ENCODE data around the gene ANKRD50.

Gene ANKRD50

DNA sequence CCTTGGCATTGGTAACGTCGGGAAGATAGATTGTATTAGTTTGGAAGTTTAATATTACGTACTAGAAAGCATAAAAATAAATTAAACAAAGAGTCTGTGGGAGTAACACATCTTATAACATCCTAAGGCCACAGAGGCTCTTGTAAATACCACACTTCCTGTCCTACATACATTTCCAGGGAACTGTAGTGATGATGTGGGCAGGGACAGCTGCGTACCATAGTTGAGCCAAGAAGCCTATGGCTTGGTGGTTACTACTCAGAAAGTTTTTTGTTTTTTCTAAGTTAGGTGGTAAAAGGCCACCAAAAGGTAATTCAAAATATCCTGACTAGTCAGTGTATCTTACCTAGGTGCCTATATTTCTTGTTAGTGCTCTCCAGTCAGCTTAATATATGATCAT, 4.6 kb upstream of the ANKRD50 start:
- Mint-ChIP-seq H3K27ac (no peak overlapping the region), H3K9me3 (no peaks in the 10 kb centered on the region), H3K4me1 (peaks cover 6% of the 10 kb centered on the region), H3K27me3 (no peaks in the 10 kb centered on the region), H3K4me3 (no peak overlapping the region)
- ATAC-seq (no peak), DNase-seq (no peak)

DNA sequence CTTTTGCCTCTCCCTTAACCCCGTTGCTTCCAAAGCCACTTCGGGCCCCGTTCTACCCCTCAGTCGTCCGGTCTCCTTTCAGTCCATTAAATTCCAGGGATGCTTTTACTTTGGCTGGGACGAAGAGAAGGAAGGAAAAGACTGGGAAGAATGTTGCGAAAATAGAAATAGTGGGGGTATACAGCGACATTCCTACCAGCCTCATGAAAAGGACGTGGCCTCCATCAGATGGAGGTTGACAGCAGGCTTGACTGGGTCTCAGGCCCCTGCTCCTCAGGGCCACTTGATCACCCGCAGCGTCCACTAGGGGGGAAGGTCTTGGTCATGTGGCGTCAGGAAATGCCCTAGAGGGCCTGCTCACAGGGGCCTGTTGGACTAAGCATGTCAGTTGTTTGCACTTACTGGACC, 657 bp upstream of the ANKRD50 start:
- DNase-seq = peak; percentile 29 to 46
- ATAC-seq = peak; percentile 63
- no peaks in the 10 kb centered on the region for H3K27me3 Mint-ChIP-seq
- peak overlapping the region; percentile 80 to 92 for H3K4me3 Mint-ChIP-seq
- peak overlapping the region; percentile 69 to 94 for H3K27ac Mint-ChIP-seq
- H3K4me1 Mint-ChIP-seq = peaks cover 6% of the 10 kb centered on the region
- H3K9me3 Mint-ChIP-seq = no peaks in the 10 kb centered on the region

DNA sequence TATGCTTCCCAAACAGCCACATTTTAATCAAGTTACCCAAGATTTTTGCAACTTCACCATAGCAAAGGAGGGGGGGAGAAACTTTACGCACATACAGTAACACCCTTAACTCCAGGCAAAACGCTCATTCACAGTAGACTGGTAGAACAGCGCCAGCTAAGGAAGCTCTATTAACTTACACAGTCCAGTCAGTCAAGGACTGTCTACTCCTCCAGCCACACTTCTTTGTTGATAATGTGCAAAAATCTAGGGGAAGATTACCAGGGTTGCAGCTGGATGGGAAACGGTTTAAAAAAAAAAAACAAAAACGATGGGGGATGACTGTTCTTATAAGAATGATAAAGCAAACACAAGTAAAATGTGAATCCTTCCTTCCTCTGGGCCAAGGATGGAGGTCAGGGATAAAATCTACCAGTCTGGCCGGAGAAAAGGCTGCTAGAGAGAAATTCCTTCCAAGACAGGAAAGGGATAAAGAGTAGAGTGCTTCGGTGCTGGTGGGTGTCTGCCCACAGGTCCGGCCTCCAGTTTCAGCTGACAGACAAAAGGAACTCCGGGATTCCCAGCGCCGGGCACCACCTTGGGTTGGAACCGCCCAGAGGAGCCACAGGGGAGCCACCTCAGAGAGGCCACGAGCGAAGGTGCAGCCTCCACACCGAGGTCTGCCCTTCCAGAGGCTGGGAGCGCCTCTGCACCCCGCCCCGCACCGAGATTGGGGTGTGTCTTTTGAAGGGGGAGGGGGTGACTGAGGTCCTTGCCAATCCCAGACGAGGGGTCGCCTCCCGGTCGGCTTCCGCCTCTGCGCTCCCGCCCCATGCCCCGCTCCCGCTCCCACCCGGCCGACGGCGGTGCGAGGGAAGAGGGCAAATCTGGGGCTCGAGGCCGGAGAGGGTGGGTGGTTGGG, 811 bp downstream of the ANKRD50 start:
- DNase-seq (no peak), ATAC-seq (peak; percentile 50)
- Mint-ChIP-seq H3K9me3 (no peaks in the 10 kb centered on the region), H3K27ac (no peak overlapping the region), H3K27me3 (no peaks in the 10 kb centered on the region), H3K4me1 (peaks cover 6% of the 10 kb centered on the region), H3K4me3 (no peak overlapping the region)

DNA sequence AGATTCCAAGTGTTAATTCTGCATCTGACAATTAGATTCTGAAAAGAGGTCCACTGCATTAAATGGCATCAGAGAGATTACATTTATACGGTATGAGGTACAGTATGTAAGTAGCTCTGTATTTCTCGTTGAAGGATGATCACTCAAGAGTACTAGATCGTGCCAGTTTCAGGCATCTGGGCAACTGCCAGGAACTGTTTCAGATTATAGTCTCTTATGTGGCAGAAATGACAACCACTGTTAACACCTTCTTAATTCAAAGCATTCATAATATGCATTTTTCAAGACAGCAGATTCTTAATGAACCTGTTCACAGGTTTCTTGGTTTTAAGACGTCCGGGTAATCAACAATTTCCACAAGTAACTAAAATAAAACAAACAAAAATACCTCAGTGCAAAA, 1.6 kb downstream of the ANKRD50 start:
- no peak for ATAC-seq

DNA sequence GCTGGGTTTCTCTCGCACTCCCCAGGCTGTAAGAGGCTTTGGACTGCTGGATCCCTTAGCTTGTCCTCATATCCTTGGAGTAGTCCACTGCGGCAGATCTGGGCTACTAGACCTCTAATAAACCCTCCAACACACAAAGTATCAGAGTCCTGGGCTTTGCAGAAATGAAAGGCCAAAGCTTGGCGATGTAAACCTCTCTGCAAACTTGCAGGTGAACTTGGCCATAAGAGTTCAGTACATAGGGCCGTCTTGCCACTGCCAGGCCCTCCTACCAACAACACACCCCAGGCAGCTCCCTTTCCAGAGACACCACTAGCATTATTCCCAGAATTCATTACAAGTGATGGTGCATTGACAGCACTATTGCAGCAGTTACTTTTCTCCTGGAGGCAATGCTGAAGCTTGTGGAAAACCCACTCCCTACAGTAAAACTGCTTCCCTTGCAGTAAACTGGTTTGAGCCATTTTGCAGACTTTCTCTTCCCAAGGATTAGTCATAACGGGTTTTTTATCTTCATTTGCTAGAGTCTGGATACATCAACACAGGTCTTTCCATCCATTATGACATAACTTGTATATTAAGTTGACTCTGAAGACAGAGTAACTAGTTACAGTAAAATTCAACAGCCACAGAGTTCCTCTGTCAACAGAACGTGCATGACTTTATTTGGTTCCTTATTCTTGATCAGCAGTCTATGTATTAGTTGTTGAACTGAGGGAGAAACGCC, 2.4 kb downstream of the ANKRD50 start:
- Mint-ChIP-seq H3K4me3 (no peak overlapping the region), H3K9me3 (no peaks in the 10 kb centered on the region), H3K4me1 (peaks cover 6% of the 10 kb centered on the region), H3K27ac (no peak overlapping the region), H3K27me3 (no peaks in the 10 kb centered on the region)
- ATAC-seq = no peak
- no peak for DNase-seq

More for the DNA sequence above, 1.6 kb downstream of the ANKRD50 start:
- Mint-ChIP-seq H3K27me3 (no peaks in the 10 kb centered on the region), H3K27ac (no peak overlapping the region), H3K9me3 (no peaks in the 10 kb centered on the region), H3K4me1 (peaks cover 6% of the 10 kb centered on the region), H3K4me3 (no peak overlapping the region)
- DNase-seq = no peak

DNA sequence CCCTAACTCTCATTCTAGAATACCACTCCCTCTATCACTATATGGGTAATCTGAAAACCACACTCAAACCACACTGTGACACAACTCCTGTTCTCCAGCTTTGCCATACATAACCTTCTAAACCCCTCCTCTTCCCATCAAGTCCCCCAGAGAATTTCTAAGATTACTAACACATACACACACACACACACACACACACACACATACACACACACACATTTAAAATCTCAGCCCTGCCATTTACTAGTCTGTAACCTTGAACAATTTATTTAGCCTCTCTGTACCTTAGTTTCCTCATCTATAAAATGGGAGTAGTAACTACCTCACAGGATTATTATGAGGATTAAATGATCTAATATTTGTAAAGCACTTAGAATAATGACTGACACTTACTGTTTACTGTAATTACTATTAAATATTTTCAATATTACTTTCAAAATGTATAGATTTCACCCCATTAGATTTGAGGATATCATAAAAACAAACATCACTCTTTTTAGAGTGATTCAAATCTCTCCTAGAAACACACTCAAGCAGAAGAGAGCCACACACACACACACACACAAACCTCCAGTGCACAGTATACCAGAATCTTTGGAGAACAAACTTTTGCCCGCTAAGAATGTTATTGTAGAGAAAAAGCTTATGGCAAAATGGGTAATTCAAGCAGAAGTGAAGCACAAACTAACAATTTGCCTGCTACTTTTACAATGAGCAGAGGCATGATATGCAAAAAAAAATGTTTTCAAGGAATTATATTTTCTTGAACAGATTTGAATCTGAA, 3.8 kb downstream of the ANKRD50 start:
- H3K9me3 Mint-ChIP-seq = no peaks in the 10 kb centered on the region
- H3K4me1 Mint-ChIP-seq = peaks cover 6% of the 10 kb centered on the region

DNA sequence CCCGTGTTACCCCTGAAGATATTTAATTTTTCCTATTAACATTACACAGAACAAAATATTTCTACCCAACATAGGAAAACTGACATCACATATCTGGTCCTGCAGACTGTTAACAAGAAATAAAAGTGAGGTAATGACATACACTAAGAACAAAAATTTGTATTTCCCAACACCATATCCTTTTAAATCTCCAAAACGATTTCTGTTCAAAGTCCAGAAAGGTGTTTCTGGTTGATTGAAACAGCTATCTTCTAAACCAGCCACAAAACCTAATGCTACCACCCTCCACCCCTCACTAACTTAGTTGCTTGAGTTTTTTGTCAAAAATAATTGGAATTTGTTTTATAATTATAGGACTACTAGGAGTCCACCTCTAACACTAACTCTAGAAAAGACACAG, 7.1 kb downstream of the ANKRD50 start:
- Mint-ChIP-seq H3K4me1 (no peaks in the 10 kb centered on the region), H3K9me3 (no peaks in the 10 kb centered on the region), H3K4me3 (no peak overlapping the region), H3K27ac (peak overlapping the region in 1 of 2 donors; percentile 25), H3K27me3 (no peaks in the 10 kb centered on the region)
- DNase-seq (no peak), ATAC-seq (no peak)

More for the DNA sequence above, 3.8 kb downstream of the ANKRD50 start:
- H3K4me3 Mint-ChIP-seq = no peak overlapping the region
- H3K27me3 Mint-ChIP-seq = no peaks in the 10 kb centered on the region
- ATAC-seq (no peak), DNase-seq (no peak)
- no peak overlapping the region for H3K27ac Mint-ChIP-seq

DNA sequence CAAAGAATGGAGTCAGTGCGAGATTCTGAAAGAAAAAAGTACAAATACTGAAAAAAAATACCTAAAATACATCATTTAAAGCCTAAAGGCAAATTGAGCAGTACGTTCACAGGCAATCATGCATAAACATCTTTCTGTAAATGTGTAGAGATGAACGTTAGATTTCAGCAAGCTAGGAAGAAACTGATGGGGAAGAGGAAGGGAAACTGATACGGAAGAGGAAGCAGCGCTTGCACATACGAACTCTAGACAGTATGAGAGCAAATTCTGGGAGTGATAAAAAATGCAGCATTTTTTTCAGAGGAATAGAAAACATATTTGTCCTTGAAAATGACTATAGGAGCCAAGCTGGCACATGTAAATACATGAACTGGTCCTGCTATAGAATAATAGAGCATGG, 9.4 kb downstream of the ANKRD50 start:
- DNase-seq (no peak), ATAC-seq (no peak)
- H3K27ac Mint-ChIP-seq = no peak overlapping the region
- no peak overlapping the region for H3K4me3 Mint-ChIP-seq
- no peaks in the 10 kb centered on the region for H3K4me1 Mint-ChIP-seq
- H3K27me3 Mint-ChIP-seq = no peaks in the 10 kb centered on the region
- H3K9me3 Mint-ChIP-seq = no peaks in the 10 kb centered on the region

DNA sequence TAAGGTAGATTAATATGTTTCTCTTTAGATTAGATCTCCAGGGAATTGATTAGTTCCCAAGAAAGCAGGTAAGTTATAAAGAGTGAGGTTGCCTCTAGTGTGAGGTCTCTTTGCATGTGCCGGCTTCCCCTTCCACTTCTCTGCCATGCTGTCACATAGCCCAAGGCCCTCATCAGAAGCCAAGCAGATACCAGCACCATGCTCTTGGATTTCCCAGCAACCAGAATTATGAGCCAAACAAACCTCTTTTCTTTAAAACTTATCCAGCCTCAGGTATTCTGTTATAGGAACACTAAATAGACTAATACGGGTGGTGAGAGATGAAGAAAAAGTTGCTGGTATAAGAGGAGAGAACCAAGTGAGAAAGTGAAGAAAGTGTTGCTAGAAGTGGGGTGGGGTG, 15.1 kb downstream of the ANKRD50 start:
- DNase-seq = no peak
- H3K9me3 Mint-ChIP-seq = peaks cover 0 to 4% of the 10 kb centered on the region in 2 donors
- H3K27ac Mint-ChIP-seq = no peak overlapping the region
- no peaks in the 10 kb centered on the region for H3K27me3 Mint-ChIP-seq
- H3K4me3 Mint-ChIP-seq = no peak overlapping the region
- ATAC-seq = no peak
- no peaks in the 10 kb centered on the region for H3K4me1 Mint-ChIP-seq

DNA sequence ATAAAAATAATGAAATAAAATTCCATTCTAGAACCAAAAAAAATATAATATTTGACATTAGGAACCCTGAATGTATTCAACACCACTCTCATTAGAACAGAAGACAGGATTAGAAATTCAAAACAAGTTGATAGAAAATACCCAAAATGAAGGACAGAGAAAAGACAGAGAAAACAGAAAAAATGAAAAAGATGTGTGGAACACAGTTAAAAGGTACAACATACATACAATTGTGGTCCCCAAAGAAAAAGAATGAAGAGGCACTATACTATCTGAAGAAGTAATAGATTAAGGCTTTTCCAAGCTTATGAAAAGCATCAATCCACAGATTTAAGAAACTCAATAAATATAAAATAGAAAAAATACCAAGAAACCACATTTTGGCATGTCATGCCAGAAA, 16.4 kb downstream of the ANKRD50 start:
- no peaks in the 10 kb centered on the region for H3K27me3 Mint-ChIP-seq
- ATAC-seq (no peak), DNase-seq (no peak)
- no peak overlapping the region for H3K4me3 Mint-ChIP-seq
- H3K9me3 Mint-ChIP-seq = peaks cover 0 to 4% of the 10 kb centered on the region in 2 donors
- H3K4me1 Mint-ChIP-seq = no peaks in the 10 kb centered on the region
- H3K27ac Mint-ChIP-seq = no peak overlapping the region

DNA sequence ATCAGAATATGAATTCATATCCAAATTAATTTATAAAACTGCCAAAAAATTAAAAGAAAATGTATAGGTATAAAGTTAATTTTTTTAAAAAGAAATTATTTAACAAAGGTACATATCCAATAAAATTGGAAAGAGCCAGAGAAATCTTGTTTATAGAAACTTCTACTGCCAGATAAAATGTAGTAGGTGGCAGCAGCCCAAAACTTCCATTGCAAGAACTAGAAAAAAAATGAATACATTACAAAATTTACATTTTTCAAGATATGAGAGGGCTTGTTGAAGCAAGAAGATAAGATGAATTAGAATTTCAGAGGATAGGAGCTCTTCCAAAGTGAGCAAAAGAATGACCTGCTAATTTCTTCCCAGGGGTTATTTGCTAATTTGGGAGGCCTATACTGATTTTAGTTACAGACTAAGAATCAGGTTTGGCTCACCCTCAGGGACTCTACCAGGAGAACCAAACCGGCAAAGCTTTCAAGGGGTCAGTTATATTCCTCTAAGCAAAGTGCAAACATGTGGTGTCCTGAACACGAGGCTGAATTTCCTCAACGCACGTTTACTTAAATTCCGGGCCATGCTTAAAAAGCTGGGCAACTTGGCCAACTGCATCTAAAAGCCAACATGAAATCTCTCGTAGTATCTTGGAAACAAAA, 17.5 kb downstream of the ANKRD50 start:
- Mint-ChIP-seq H3K27ac (no peak overlapping the region), H3K27me3 (no peaks in the 10 kb centered on the region), H3K9me3 (peaks cover 0 to 4% of the 10 kb centered on the region in 2 donors), H3K4me3 (no peak overlapping the region), H3K4me1 (no peaks in the 10 kb centered on the region)
- ATAC-seq (no peak), DNase-seq (no peak)

DNA sequence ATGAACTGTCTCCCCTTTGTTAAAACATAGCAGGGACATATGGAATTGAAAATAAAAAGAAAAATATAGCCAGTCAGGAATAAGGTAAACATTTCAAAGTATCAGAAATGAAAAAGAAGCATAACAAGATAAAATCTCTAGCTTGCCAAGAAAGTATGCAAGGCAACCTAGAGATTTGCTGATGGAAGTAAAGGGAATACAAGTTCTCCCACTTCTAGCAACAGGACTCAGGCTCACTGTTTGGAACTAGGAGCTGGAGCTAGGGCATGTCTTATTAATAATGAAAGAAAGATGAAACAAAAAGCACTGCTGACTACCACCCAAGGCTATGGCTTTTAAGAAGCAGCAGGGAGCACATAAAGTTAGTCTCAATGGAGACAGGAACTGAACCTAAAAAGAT, 18.2 kb downstream of the ANKRD50 start:
- no peak overlapping the region for H3K4me3 Mint-ChIP-seq
- no peak overlapping the region for H3K27ac Mint-ChIP-seq
- peaks cover 0 to 4% of the 10 kb centered on the region in 2 donors for H3K9me3 Mint-ChIP-seq
- no peaks in the 10 kb centered on the region for H3K27me3 Mint-ChIP-seq
- ATAC-seq (no peak), DNase-seq (no peak)
- no peaks in the 10 kb centered on the region for H3K4me1 Mint-ChIP-seq

DNA sequence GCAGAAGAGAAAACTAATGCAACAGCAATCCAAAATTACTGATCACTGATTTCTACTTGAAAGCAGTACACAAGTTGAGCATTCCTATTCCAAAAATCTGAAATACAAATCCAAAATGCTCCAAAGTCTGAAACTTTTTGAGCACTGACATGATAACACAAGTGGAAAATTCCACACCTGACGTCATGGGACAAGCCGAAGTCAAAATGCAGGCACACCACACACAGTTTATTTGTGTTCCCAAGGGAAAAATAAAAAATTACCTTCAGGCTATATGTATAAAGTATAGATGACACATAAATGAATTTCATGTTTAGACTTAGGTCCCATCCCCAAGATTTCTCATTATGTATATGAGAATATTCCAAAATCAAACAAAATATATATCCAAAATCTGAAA, 20.7 kb downstream of the ANKRD50 start:
- ATAC-seq (no peak), DNase-seq (no peak)
- Mint-ChIP-seq H3K27me3 (no peaks in the 10 kb centered on the region), H3K4me3 (no peak overlapping the region), H3K9me3 (peaks cover 0 to 4% of the 10 kb centered on the region in 2 donors), H3K4me1 (no peaks in the 10 kb centered on the region), H3K27ac (no peak overlapping the region)

DNA sequence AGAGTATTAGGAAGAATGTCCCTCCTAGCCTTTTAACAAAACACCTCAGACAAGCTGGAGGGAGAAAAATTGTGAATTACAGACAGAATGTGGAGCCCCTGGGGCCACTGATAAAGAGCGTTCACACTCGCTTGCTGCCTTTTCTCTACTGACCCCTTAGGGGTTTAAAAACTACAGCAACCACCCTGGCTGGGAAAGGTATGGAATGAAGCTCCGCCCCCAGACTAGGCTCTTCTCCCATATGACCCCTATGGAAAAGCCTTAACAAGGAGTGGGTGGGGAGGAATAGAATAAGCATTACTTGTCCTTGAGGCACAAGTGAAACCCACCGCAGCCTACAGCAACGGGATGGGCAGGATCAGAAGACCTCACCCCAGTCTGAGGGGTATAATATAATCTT, 26.3 kb downstream of the ANKRD50 start:
- Mint-ChIP-seq H3K27ac (no peak overlapping the region), H3K4me3 (no peak overlapping the region), H3K27me3 (no peaks in the 10 kb centered on the region), H3K4me1 (no peaks in the 10 kb centered on the region), H3K9me3 (no peaks in the 10 kb centered on the region)
- no peak for DNase-seq
- ATAC-seq = no peak

DNA sequence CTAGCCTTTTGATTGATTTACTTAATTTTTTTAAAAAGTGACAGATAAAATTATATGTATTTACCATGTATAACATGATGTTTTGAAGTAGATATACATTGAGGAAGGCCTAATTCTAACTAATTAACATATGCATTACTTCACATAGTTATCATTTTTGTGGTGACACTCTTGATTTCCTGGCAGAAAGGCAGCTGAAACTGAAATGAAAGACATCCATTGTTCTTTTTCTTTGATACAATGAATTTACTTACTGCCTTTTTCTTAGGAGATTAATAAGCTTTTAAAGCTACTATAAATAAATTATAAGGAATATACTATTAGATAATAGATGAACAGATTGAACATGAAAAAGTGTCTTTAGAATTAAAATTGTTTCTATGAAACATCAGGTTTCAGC, 26.7 kb downstream of the ANKRD50 start:
- Mint-ChIP-seq H3K4me3 (no peak overlapping the region), H3K4me1 (no peaks in the 10 kb centered on the region), H3K27ac (no peak overlapping the region), H3K27me3 (no peaks in the 10 kb centered on the region), H3K9me3 (no peaks in the 10 kb centered on the region)
- ATAC-seq (no peak), DNase-seq (no peak)

Data from stimulated activated naive CD8-positive, alpha-beta T cell treated with anti-CD3 and anti-CD28 coated beads, Interleukin-15, amount 100 ng/mL, for 72 hours (primary cell).